Adrenal gland (tissue), 5 donors: ENCODE data around the gene SLC30A3.

ENCODE experiments used
- POLR2A ChIP-seq, 2 donors: fragments of 450-650 bp; IDR thresholded peaks; one replicate each; pipeline ENCODE4 v1.6.1; 2017; ENCODE audit warnings: antibody characterized with exemption in 2 of 2, mild to moderate bottlenecking in 2 of 2, moderate library complexity in 1 of 2
- TF ChIP-seq, protein P1 (sequence below), 6 experiments: fragments of 450-650 bp in 4 of 6; fragments of 200-600 bp in 2 of 6; sonication (generic) in 1 of 6; IDR thresholded peaks; 1 replicate in 5 of 6; 2 replicates in 1 of 6; pipeline versions ENCODE4 v1.5.1 to v1.8.0; 2016 to 2021; ENCODE audit warnings: antibody characterized with exemption in 6 of 6, mild to moderate bottlenecking in 2 of 6, moderate library complexity in 1 of 6
- donor health status: DM: no; HTN: no; CAD: no.

- TF ChIP-seq, protein P1, sequence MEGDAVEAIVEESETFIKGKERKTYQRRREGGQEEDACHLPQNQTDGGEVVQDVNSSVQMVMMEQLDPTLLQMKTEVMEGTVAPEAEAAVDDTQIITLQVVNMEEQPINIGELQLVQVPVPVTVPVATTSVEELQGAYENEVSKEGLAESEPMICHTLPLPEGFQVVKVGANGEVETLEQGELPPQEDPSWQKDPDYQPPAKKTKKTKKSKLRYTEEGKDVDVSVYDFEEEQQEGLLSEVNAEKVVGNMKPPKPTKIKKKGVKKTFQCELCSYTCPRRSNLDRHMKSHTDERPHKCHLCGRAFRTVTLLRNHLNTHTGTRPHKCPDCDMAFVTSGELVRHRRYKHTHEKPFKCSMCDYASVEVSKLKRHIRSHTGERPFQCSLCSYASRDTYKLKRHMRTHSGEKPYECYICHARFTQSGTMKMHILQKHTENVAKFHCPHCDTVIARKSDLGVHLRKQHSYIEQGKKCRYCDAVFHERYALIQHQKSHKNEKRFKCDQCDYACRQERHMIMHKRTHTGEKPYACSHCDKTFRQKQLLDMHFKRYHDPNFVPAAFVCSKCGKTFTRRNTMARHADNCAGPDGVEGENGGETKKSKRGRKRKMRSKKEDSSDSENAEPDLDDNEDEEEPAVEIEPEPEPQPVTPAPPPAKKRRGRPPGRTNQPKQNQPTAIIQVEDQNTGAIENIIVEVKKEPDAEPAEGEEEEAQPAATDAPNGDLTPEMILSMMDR (IDR thresholded peaks at IDR 0.05), result no peak
- no peak for TF ChIP-seq POLR2A (IDR thresholded peaks at IDR 0.05)
Measured at GRCh38 chr2:27290549-27290948, 27.7 kb upstream of the SLC30A3 start.
